SK-N-SH (cell line): ENCODE measurements around the gene GLRA1. TPM values are rescaled to one million over a fixed set of nuclear protein-coding genes. Genes with fewer than 3 reads are reported as not detected.

Experiments used
- CTCF ChIA-PET: fragments of 300-600, 350-600 bp; formaldehyde crosslinking; extraction: SDS; loops from one replicate; lab custom pipeline; 2021; lab: Yijun Ruan, JAX
- POLR2A ChIA-PET: fragments of 350-600 bp; sonication (Branson Sonifier 250); formaldehyde crosslinking; extraction: SDS; loops from one replicate; lab custom pipeline; 2020; ENCODE audit warnings: antibody characterized with exemption, inconsistent platforms; lab: Yijun Ruan, JAX
- DNase-seq: peaks from one replicate; pipeline ENCODE4 v3.0.0; 2012
- H2AFZ ChIP-seq: fragments of 200-600 bp; sonication (generic); 2 replicates; pipeline ENCODE4 v1.8.1; 2016; ENCODE audit warnings: antibody characterized with exemption, mild to moderate bottlenecking, low read depth
- H3F3A ChIP-seq: fragments of 200-600 bp; sonication (generic); replicated peaks from 2 replicates; pipeline ENCODE3; 2016; ENCODE audit warnings: antibody characterized with exemption, mild to moderate bottlenecking; ENCODE audit not compliant: insufficient read depth
- H3K27ac ChIP-seq, 2 experiments: fragments of 200-500 bp in 1 of 2; fragments of 200-600 bp in 1 of 2; sonication (Bioruptor generic) in 1 of 2; sonication (generic), shearing (Covaris generic) in 1 of 2; 2 replicates each; pipeline versions ENCODE4 v1.5.1 to v1.6.1; 2014 to 2016; ENCODE audit warnings: low read depth in 2 of 2, inconsistent platforms in 1 of 2, low read length in 1 of 2, mild to moderate bottlenecking in 1 of 2, mixed read lengths in 1 of 2
- H3K27me3 ChIP-seq: fragments of 200-600 bp; sonication (generic), shearing (Covaris generic); 2 replicates; pipeline ENCODE4 v1.6.1; 2016; ENCODE audit warnings: mixed run types; ENCODE audit not compliant: insufficient read depth
- H3K36me3 ChIP-seq, 2 experiments: fragments of 200-500 bp in 1 of 2; fragments of 200-600 bp in 1 of 2; sonication (Bioruptor generic) in 1 of 2; sonication (generic) in 1 of 2; replicated peaks in 1 of 2; 2 replicates each; pipeline versions ENCODE3 to v1.5.1; 2014 to 2016; ENCODE audit warnings: low read length in 1 of 2, mild to moderate bottlenecking in 1 of 2; ENCODE audit not compliant: insufficient read depth in 2 of 2, control insufficient read depth in 1 of 2
- H3K4me1 ChIP-seq, 2 experiments: fragments of 200-500 bp in 1 of 2; fragments of 200-600 bp in 1 of 2; sonication (Bioruptor generic) in 1 of 2; sonication (generic), shearing (Covaris generic) in 1 of 2; 2 replicates each; pipeline versions ENCODE4 v1.5.1 to v1.6.1; 2014 to 2016; ENCODE audit warnings: low read depth in 1 of 2, low read length in 1 of 2, mixed run types in 1 of 2; ENCODE audit not compliant: insufficient read depth in 2 of 2, control insufficient read depth in 1 of 2
- H3K4me2 ChIP-seq: fragments of 200-600 bp; sonication (generic), shearing (Covaris generic); 2 replicates; pipeline ENCODE4 v1.6.1; 2017; ENCODE audit warnings: mixed run types
- H3K4me3 ChIP-seq, 2 experiments: fragments of 200-500 bp in 1 of 2; fragments of 200-600 bp in 1 of 2; sonication (Bioruptor generic) in 1 of 2; sonication (generic), shearing (Covaris generic) in 1 of 2; 2 replicates each; pipeline versions ENCODE4 v1.5.1 to v1.8.1; 2014 to 2016; ENCODE audit warnings: low read depth in 2 of 2, inconsistent platforms in 1 of 2, low read length in 1 of 2, mild to moderate bottlenecking in 1 of 2, mixed read lengths in 1 of 2, moderate library complexity in 1 of 2
- H3K79me2 ChIP-seq: fragments of 200-600 bp; sonication (generic); 2 replicates; pipeline ENCODE4 v1.8.1; 2017; ENCODE audit warnings: mild to moderate bottlenecking; ENCODE audit not compliant: insufficient read depth
- H3K9ac ChIP-seq: fragments of 200-600 bp; sonication (generic); 2 replicates; pipeline ENCODE4 v1.6.1; 2017; ENCODE audit warnings: mixed run types
- H3K9me2 ChIP-seq: fragments of 200-600 bp; sonication (generic); 2 replicates; pipeline ENCODE4 v1.6.1; 2017; ENCODE audit warnings: mixed run types
- H3K9me3 ChIP-seq: fragments of 200-600 bp; sonication (generic); 2 replicates; pipeline ENCODE4 v1.6.1; 2017; ENCODE audit warnings: mixed run types, mild to moderate bottlenecking, moderate library complexity
- H4K20me1 ChIP-seq: fragments of 200-600 bp; sonication (generic); 2 replicates; pipeline ENCODE4 v1.6.1; 2017; ENCODE audit warnings: mild to moderate bottlenecking, mixed run types; ENCODE audit not compliant: insufficient read depth
- CHD2 ChIP-seq: fragments of 150-350 bp; IDR thresholded peaks from 2 replicates; pipeline ENCODE4 v1.6.1; 2018; ENCODE audit warnings: low read length; ENCODE audit not compliant: partially characterized antibody
- ELF1 ChIP-seq: IDR thresholded peaks from 2 replicates; pipeline ENCODE4 v1.4.0; 2012
- EP300 ChIP-seq, 2 experiments: IDR thresholded peaks; 2 replicates each; pipeline versions ENCODE4 v1.4.0 to v1.6.1; 2012; ENCODE audit warnings: borderline replicate concordance in 1 of 2, low read depth in 1 of 2, low read length in 1 of 2
- FOXJ3 ChIP-seq: sonication (generic); formaldehyde crosslinking; IDR thresholded peaks from 2 replicates; pipeline ENCODE4 v1.5.1; 2020; ENCODE audit warnings: mild to moderate bottlenecking, missing genetic modification reagents
- GABPA ChIP-seq: IDR thresholded peaks from 2 replicates; pipeline ENCODE4 v1.4.0; 2012; ENCODE audit warnings: low read depth, mild to moderate bottlenecking
- GATA2 ChIP-seq: sonication (generic); formaldehyde crosslinking; IDR thresholded peaks from 2 replicates; pipeline ENCODE4 v1.5.0; 2020; ENCODE audit warnings: mild to moderate bottlenecking, missing genetic modification reagents
- IRF3 ChIP-seq: fragments of 150-350 bp; IDR thresholded peaks from 2 replicates; pipeline ENCODE4 v1.6.1; 2016; ENCODE audit warnings: mild to moderate bottlenecking, low read depth, low read length
- MXI1 ChIP-seq: IDR thresholded peaks from 2 replicates; pipeline ENCODE4 v1.6.1; 2012; ENCODE audit warnings: mild to moderate bottlenecking, low read depth, low read length, improper control_type of control experiment
- NRF1 ChIP-seq: IDR thresholded peaks from 2 replicates; pipeline ENCODE4 v1.6.1; 2012; ENCODE audit warnings: low read depth, mild to moderate bottlenecking, low read length
- RAD21 ChIP-seq: IDR thresholded peaks from 2 replicates; pipeline ENCODE4 v1.6.1; 2012; ENCODE audit warnings: mild to moderate bottlenecking, low read length
- RCOR1 ChIP-seq: fragments of 150-350 bp; IDR thresholded peaks from 2 replicates; pipeline ENCODE4 v1.6.1; 2017; ENCODE audit warnings: antibody characterized with exemption, low read length
- RXRA ChIP-seq: IDR thresholded peaks from 2 replicates; pipeline ENCODE4 v1.4.0; 2012; ENCODE audit warnings: low read depth, mild to moderate bottlenecking, borderline replicate concordance
- SMC3 ChIP-seq: IDR thresholded peaks from 2 replicates; pipeline ENCODE4 v1.6.1; 2012; ENCODE audit warnings: low read depth, low read length, improper control_type of control experiment
- TCF12 ChIP-seq: IDR thresholded peaks from 2 replicates; pipeline ENCODE4 v1.4.0; 2012
- USF1 ChIP-seq: IDR thresholded peaks from 2 replicates; pipeline ENCODE4 v1.4.0; 2012; ENCODE audit warnings: low read depth, borderline replicate concordance
- YY1 ChIP-seq: IDR thresholded peaks from 2 replicates; pipeline ENCODE4 v1.4.0; 2012; ENCODE audit warnings: low read depth, mild to moderate bottlenecking
- ZBTB33 ChIP-seq: IDR thresholded peaks from 2 replicates; pipeline ENCODE4 v1.4.0; 2012; ENCODE audit warnings: low read depth, borderline replicate concordance
- WGBS: methylation state at CpG from one replicate; pipeline ENCODE4 v1.1.6; 2017; ENCODE audit warnings: low lambda C conversion rate; 5-methylcytosine and 5-hydroxymethylcytosine counted together
- polyA plus RNA-seq, 3 experiments: library from polyadenylated mRNA; depleted of rRNA; stranded (reverse); fragments of >200 nt; gene quantifications; 2 replicates each; pipeline ENCODE4 v1.2.3, GENCODE V29; 2012
- TF ChIP-seq, protein P1 (sequence below): IDR thresholded peaks from 2 replicates; pipeline ENCODE4 v1.4.0; 2012; ENCODE audit warnings: low read depth
- TF ChIP-seq, protein P2 (sequence below): IDR thresholded peaks from 2 replicates; pipeline ENCODE4 v1.6.1; 2012; ENCODE audit warnings: mild to moderate bottlenecking, low read depth, low read length, moderate library complexity

Gene GLRA1
- polyA plus RNA-seq, 1 of the 3 experiments (the other 2 are of a cell fraction): not detected

DNA sequence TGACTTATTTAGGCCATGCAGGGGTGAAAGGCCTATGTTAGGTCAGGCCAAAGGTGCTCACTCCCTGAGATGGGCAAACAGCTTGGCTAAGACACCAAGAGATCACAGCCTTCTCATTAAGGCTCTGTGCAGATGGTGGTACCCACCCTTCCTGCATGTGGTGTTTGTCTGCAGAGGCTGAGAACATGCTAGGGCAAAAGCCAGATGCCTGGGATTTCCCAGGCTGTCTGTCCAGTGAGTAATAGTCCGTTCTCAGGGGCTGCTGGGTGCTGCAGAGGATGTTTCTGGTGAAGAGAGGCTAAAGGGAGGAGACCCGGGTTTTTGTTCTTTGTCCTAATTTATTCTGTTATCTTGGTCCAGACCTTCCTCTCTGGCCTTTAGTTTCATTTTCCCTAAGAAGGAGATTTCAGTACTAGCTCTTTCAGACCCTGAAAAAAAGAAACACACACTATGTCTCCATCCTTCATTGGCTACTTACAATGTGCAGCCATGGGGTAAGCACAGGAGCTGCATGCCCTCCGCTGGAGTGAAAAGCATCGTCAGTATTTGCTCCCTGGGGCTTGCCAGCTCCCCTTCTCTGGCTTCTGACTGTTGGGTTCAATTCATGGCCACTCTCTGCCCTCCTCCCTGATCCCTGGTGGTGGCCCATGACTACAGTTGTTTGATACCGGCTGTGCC lies 23.4 kb upstream of the GLRA1 start:
- H3K4me1 ChIP-seq: no peaks in the 10 kb centered on the region
- no peak overlapping the region for H3K4me3 ChIP-seq
- H3K9me3 ChIP-seq: no peaks in the 10 kb centered on the region
- no peaks in the 10 kb centered on the region for H3K36me3 ChIP-seq
- TF ChIP-seq, protein P1, sequence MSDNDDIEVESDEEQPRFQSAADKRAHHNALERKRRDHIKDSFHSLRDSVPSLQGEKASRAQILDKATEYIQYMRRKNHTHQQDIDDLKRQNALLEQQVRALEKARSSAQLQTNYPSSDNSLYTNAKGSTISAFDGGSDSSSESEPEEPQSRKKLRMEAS: no peak
- TF ChIP-seq ELF1 (no peak), USF1 (no peak), GABPA (no peak), SMC3 (no peak), FOXJ3 (CRISPR knock-in tag) (no peak), MXI1 (no peak), NRF1 (no peak), IRF3 (no peak)
- TF ChIP-seq, all 33 proteins: peak for 0
- no peaks in the 10 kb centered on the region for H4K20me1 ChIP-seq
- ChIA-PET CTCF (interaction anchor here (1.2 to 1.4 kb wide), 2 partner anchors 9 to 24 kb away, joined by 6 to 7 read pairs; no protein-coding TSS in a partner anchor), POLR2A (no interaction called here)
- H3F3A ChIP-seq: no peaks in the 10 kb centered on the region
- H3K27ac ChIP-seq: no peak overlapping the region
- 10% methylated on average over 5 of the region's 5 CpGs for whole genome bisulfite sequencing
- DNase-seq: no peak
- no peak overlapping the region for H3K9ac ChIP-seq
- H3K9me2 ChIP-seq: no peaks in the 10 kb centered on the region
- no peak overlapping the region for H2AFZ ChIP-seq
- no peak overlapping the region; the same call in 1 of the 2 replicates for H3K4me2 ChIP-seq
- H3K79me2 ChIP-seq: no peaks in the 10 kb centered on the region
- no peaks in the 10 kb centered on the region for H3K27me3 ChIP-seq

GRCh38 chr5:151937851-151938250 lies 13.2 kb upstream of the GLRA1 start:
- Histone ChIP-seq H3K4me2 (no peak overlapping the region), H3K9me2 (no peaks in the 10 kb centered on the region), H2AFZ (no peak overlapping the region), H3F3A (no peaks in the 10 kb centered on the region), H3K4me1 (no peaks in the 10 kb centered on the region), H3K9ac (no peak overlapping the region), H3K4me3 (no peak overlapping the region), H3K27me3 (no peaks in the 10 kb centered on the region), H3K27ac (no peak overlapping the region), H3K9me3 (no peaks in the 10 kb centered on the region), H3K79me2 (no peaks in the 10 kb centered on the region), H3K36me3 (no peaks in the 10 kb centered on the region), H4K20me1 (no peaks in the 10 kb centered on the region)
- ChIA-PET POLR2A (no interaction called here), CTCF (interaction anchor here (1.3 to 4.0 kb wide), 2 partner anchors 13 to 205 kb away, joined by 3 to 22 read pairs; partner anchors contain the start of gene GLRA1)
- DNase-seq: no peak
- TF ChIP-seq MXI1 (no peak), GATA2 (CRISPR knock-in tag) (no peak), CHD2 (no peak), YY1 (no peak), TCF12 (no peak), ELF1 (no peak), ZBTB33 (no peak), RCOR1 (no peak), RAD21 (no peak), RXRA (no peak), EP300 (IDR thresholded peaks at IDR 0.05; ENCODE audit: borderline replicate concordance in 1 of 2, low read depth in 1 of 2, low read length in 1 of 2) (no peak)
- TF ChIP-seq, protein P2, sequence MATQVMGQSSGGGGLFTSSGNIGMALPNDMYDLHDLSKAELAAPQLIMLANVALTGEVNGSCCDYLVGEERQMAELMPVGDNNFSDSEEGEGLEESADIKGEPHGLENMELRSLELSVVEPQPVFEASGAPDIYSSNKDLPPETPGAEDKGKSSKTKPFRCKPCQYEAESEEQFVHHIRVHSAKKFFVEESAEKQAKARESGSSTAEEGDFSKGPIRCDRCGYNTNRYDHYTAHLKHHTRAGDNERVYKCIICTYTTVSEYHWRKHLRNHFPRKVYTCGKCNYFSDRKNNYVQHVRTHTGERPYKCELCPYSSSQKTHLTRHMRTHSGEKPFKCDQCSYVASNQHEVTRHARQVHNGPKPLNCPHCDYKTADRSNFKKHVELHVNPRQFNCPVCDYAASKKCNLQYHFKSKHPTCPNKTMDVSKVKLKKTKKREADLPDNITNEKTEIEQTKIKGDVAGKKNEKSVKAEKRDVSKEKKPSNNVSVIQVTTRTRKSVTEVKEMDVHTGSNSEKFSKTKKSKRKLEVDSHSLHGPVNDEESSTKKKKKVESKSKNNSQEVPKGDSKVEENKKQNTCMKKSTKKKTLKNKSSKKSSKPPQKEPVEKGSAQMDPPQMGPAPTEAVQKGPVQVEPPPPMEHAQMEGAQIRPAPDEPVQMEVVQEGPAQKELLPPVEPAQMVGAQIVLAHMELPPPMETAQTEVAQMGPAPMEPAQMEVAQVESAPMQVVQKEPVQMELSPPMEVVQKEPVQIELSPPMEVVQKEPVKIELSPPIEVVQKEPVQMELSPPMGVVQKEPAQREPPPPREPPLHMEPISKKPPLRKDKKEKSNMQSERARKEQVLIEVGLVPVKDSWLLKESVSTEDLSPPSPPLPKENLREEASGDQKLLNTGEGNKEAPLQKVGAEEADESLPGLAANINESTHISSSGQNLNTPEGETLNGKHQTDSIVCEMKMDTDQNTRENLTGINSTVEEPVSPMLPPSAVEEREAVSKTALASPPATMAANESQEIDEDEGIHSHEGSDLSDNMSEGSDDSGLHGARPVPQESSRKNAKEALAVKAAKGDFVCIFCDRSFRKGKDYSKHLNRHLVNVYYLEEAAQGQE: no peak
